GM18507 (cell line): ENCODE results near the gene FUT7.
"Not testable (repeated sequence)": the region's sequence is repeated elsewhere in the genome, so short reads cannot be mapped to it uniquely, and the experiment has no call there.

Experiments used
- DNase-seq: peaks from one replicate; pipeline ENCODE4 v3.0.0; 2011; ENCODE audit warnings: low read depth; ENCODE audit not compliant: insufficient read length; ENCODE audit errors: extremely low spot score
- FAIRE-seq: peaks from 2 replicates; lab custom pipeline; 2011; peaks lifted over from hg19 to GRCh38; lab: Jason Lieb, UNC

Gene FUT7

DNA sequence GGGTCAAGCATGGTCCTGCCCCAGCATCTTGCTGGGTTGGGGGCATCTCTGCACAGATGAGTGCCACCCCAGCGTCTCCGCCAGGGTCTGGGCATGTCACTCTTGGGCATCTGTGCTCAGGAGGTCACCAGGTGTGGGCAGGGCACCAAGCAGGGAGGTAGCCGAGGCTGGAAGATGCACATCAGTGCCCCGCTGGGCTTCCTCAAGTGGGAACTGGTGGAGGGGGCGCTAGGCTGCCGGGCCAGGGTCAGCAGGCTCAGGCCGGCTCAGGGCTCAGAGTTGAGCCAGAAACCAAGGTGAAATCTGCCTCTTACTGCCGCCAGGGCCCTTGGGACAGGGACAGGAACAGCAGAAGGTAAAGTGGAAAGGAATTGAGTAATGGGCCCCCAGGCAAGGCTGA lies 4.0 kb upstream of the FUT7 start:
- FAIRE-seq (no peak), DNase-seq (no peak)

GRCh38 chr9:137035507-137035834 lies 3.6 kb upstream of the FUT7 start:
- no peak for FAIRE-seq

DNA sequence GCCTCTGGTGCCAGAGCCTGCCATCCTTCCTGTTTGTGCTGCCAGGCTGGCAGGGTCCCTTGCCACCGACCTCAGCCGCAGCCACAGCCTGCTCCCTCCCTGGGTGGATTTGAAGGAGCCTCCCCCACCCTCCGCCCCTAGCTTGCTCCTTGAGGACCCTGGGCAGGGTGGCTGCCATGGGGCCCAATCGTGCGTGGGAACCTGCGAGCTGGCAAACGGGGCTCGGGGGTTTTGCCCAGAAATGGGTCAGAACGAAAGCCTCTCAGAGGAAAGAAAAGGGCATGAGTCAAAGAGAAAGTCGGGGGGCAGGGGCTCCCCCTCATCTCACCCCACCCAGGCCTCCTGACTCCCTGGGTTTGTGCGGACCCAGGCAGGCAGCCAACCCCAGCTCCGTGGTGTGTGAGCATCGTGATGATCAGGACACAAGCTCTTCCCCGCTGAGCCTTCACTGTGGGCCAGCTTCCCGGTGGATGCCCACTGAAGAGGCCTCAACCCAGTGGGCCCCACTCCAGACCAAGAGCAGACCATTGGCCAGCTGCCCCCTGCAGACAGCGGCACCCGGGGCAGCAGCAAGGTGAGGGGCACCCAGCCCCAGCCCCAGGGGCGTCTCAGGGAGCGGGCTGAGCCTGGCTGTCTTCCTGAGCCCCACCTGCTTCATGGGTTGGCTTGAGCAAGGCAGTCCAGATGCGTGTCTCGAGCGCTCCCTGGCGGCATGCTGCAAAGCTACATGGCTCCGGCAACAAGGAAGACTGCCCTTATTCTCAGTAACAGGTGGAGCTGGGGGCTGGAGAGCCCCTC lies 3.0 kb upstream of the FUT7 start:
- DNase-seq (peak; percentile 87), FAIRE-seq (peak; percentile 91)

More at GRCh38 chr9:137035507-137035834, 3.6 kb upstream of the FUT7 start:
- DNase-seq, result no peak

DNA sequence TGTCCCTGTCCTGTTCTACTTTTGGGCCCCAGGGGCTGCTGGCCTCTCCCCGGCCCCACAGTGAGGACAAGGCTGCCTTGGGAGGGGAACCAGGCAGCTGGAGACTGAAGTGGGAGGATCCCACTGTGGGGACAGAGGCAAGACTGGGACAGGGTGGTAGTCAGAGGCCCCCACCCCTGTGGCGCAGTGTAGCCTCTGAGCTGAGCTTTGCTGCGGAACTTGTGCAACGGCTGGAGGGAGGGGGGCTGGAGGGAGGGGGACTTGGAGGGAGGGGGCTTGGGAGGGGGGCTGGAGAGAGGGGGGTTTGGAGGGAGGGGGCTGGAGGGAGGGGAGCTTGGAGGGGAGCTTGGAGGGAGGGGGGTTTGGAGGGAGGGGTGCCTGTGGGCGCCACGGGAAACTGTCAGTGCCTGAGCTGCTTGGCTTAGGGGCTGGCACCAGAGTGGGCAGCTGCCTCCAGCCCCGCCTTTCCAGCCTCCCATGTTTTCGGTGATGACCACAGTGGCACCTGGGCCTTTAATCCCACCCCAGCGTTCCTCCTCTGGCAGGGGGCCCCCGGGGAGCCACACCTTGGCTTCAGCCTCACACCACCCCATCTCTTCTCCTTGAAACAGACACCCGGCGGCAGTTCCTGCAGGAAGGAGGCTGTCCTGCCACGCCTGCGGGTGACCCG lies 2.3 kb upstream of the FUT7 start:
- DNase-seq (no peak), FAIRE-seq (no peak)

DNA sequence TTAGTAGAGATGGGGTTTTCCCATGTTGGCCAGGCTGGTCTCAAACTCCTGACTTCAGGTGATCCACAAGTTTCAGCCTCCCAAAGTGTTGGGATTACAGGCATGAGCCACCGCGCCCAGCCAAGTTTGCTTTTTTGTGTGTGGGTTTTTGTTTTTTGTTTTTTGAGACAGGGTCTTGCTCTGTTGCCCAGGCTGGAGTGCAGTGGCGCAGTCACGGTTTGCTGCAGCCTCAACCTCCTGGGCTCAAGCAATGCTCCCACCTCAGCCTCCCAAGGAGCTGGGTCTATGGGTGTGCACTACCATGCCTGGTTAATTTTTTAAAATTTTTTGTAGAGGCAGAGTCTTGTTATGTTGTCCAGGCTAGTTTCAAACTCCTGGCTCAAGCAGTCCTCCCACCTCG lies 1.6 kb upstream of the FUT7 start:
- FAIRE-seq, DNase-seq: not testable (repeated sequence)

- FAIRE-seq (peak; percentile 5), DNase-seq (no peak)
These were observed 970 bp upstream of the FUT7 start for GRCh38 chr9:137032858-137033257.

GRCh38 chr9:137030538-137031527 lies 1.1 kb downstream of the FUT7 start:
- DNase-seq, result no peak
- peak; percentile 83 for FAIRE-seq

DNA sequence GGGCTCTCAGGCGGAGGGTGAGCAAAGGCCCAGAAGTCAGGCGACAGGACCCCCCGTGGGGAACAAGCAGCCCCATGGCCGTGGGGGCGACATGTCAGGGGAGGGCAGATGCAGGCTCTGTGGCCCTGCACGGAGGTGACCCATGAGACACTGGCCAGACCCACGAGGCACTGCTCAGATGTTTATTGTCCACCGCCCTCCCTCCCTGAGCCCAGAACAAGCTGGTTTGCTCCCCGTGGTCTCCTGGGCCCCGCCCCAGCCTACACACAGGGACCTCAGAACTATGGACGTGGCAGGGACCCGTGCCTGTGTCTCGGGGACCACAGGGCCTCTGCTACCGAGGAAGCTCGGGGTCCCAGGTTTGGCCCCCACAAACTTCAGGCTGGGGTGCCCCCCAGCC lies 1.9 kb downstream of the FUT7 start:
- DNase-seq (no peak), FAIRE-seq (no peak)

GRCh38 chr9:137029058-137029936 lies 2.6 kb downstream of the FUT7 start:
- peak; percentile 44 for DNase-seq

DNA sequence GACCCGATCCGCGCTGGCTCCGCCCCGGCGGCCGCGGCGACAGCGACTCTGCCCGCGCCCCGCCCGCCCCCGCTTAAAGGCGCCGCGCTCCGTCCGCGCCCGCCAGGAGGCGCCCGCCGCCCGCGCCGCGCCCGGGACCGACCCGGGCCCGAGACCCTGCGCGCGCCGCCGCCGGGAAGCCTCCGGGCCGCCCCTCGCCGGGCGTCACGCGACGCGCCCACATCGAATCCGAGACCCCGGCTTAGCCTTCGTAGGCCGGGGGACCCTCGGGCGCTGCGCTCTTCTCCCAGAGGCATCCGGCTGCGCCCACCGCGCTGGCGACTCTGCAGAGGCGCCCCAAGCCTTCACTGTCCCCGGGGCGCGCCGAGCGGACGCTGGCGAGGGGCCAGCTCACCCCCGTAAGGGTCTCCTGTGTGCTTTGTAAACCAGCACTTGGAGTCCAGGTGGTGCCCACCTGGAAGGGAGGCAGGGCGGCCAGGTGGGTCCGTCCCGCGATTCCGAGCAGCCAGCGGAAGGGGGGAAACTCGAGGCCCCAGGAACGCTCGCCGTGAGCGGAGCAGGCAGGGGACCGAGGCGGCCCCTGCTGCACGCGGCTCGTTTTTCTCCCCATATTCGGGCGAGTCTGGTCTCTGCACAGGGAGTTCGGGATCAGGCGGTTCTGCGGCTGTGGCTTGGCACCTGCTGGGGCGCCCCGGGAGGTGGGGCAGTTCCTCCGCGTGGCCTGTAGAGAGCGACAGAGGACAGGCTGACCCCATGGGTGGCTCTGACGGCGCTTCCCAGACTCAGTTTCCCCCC lies 3.4 kb downstream of the FUT7 start:
- no peak for DNase-seq
- FAIRE-seq, result peak; percentile 70

More at GRCh38 chr9:137029058-137029936, 2.6 kb downstream of the FUT7 start:
- FAIRE-seq, result peak; percentile 95

DNA sequence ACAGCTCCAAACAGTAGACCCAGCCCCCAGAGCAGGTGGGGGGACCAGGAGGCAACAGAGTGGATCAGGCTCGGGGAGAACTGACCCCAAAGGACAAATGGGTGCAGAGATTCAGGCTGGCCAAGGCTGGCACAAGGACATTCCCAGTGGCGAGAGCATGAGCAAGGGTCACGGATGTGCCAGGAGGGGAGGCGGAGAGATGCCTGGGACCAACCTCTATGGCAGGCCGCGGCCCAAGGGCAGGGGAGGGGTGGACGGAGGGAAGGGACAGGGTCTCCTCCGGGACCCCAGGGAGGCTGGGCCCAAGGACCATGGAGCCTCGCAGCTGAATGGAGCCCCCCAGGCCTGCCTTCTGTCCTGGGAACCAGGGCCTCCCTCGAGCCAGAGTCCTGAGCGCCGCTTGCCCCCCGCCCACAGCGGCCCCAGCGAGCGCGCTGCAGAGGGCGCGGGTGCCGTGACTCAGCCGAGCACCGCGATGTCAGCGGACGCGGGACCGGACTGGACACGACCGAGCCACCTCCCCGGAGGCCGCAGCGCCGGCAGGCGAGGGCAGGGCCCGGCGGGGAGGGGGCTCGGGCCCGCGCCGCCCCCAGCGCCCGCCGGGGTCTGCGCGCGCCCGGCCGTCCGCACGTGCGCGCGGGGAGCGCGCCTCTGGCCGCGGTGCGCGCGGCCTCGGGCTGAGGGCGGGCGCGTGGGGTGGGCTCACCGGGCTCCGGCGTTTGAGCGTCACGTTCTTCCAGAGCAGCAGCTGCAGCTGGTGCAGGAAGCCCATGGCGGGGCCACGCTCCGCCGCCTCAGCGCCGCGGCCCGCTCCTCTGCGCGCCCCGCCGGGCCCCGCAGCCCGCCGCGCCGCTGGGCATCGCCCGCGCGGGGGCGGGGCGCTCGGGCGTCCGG lies 4.3 kb downstream of the FUT7 start, which contains the start of gene ABCA2:
Gene ABCA2, minus strand, starts transcription at position 869 of the 894 bp plus-strand sequence. Its CDS starts 97 bp downstream, at position 772.
- no peak for FAIRE-seq
- no peak for DNase-seq

- DNase-seq, result no peak
- FAIRE-seq, result no peak
These were observed 5.1 kb downstream of the FUT7 start for GRCh38 chr9:137026828-137027227.

- no peak for DNase-seq
- FAIRE-seq, result no peak
These were observed 5.5 kb downstream of the FUT7 start for GRCh38 chr9:137026384-137026783.

DNA sequence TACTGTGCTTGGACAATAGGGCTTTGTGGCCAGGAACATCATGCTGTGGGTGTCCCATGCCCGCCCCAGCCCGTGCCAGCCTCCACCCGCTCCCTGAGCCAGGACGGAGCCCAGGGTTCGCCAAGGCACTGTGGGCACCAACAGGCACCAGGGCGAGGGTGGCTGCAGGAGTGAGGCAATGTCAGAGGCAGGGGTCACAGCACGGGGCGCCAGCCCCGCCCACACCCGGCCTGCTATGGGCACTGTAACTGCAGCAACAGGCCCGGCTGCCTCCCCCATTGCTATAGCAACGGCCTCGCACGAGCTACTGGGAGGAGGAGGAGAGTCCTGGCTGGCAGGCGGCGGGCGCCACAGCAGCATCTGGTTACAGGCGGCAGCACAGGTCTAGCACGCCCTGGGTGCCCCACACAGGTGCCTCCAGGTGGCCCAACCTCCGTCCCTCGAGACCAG lies 6.3 kb downstream of the FUT7 start:
- no peak for FAIRE-seq

GRCh38 chr9:137023583-137023991 lies 8.3 kb downstream of the FUT7 start:
- FAIRE-seq (no peak), DNase-seq (no peak)

More for the DNA sequence above, 6.3 kb downstream of the FUT7 start:
- no peak for DNase-seq

GRCh38 chr9:137023157-137023556 lies 8.7 kb downstream of the FUT7 start:
- DNase-seq (no peak), FAIRE-seq (no peak)

- FAIRE-seq, result no peak
- no peak for DNase-seq
These were observed 9.3 kb downstream of the FUT7 start for GRCh38 chr9:137022662-137023008.
